ENCODE measurements around the gene OR2A14. TPM values are rescaled to one million over a fixed set of nuclear protein-coding genes. Genes with fewer than 3 reads are reported as not detected.

OR2A14 gene
- total and polyA plus RNA-seq, 8 donors = not detected

GRCh38 chr7:144102041-144102440, 20.9 kb upstream of the OR2A14 start:
- H3K4me1 ChIP-seq = no peaks in the 10 kb centered on the region
- TF ChIP-seq POLR2A (IDR thresholded peaks at IDR 0.05) = no peak
- TF ChIP-seq EP300 (IDR thresholded peaks at IDR 0.05) = no peak
- no peak for TF ChIP-seq POLR2AphosphoS5 (IDR thresholded peaks at IDR 0.05)
- TF ChIP-seq, protein P1, sequence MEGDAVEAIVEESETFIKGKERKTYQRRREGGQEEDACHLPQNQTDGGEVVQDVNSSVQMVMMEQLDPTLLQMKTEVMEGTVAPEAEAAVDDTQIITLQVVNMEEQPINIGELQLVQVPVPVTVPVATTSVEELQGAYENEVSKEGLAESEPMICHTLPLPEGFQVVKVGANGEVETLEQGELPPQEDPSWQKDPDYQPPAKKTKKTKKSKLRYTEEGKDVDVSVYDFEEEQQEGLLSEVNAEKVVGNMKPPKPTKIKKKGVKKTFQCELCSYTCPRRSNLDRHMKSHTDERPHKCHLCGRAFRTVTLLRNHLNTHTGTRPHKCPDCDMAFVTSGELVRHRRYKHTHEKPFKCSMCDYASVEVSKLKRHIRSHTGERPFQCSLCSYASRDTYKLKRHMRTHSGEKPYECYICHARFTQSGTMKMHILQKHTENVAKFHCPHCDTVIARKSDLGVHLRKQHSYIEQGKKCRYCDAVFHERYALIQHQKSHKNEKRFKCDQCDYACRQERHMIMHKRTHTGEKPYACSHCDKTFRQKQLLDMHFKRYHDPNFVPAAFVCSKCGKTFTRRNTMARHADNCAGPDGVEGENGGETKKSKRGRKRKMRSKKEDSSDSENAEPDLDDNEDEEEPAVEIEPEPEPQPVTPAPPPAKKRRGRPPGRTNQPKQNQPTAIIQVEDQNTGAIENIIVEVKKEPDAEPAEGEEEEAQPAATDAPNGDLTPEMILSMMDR (IDR thresholded peaks at IDR 0.05) = no peak

GRCh38 chr7:144105211-144105610, 17.8 kb upstream of the OR2A14 start:
- Histone ChIP-seq H3K27me3 (no peaks in the 10 kb centered on the region), H3K4me1 (no peaks in the 10 kb centered on the region), H3K4me3 (no peak overlapping the region), H3K9me3 (no peaks in the 10 kb centered on the region), H3K27ac (no peak overlapping the region), H3K36me3 (no peaks in the 10 kb centered on the region)
- intact Hi-C loops (cut with DNase I; ENCODE audit: low total_unique reads) = no loop called here
- TF ChIP-seq POLR2A (IDR thresholded peaks at IDR 0.05) (no peak), EP300 (IDR thresholded peaks at IDR 0.05) (no peak), POLR2AphosphoS5 (IDR thresholded peaks at IDR 0.05) (no peak)
- TF ChIP-seq, protein P1 (IDR thresholded peaks at IDR 0.05) = no peak
- DNase-seq = no peak

More at GRCh38 chr7:144102041-144102440, 20.9 kb upstream of the OR2A14 start:
- no peak overlapping the region for H3K27ac ChIP-seq
- no peaks in the 10 kb centered on the region for H3K36me3 ChIP-seq
- H3K9me3 ChIP-seq = no peaks in the 10 kb centered on the region
- no peak for DNase-seq
- no peaks in the 10 kb centered on the region for H3K27me3 ChIP-seq
- intact Hi-C loops (cut with DNase I; ENCODE audit: low total_unique reads) = no loop called here
- no peak overlapping the region for H3K4me3 ChIP-seq

DNA sequence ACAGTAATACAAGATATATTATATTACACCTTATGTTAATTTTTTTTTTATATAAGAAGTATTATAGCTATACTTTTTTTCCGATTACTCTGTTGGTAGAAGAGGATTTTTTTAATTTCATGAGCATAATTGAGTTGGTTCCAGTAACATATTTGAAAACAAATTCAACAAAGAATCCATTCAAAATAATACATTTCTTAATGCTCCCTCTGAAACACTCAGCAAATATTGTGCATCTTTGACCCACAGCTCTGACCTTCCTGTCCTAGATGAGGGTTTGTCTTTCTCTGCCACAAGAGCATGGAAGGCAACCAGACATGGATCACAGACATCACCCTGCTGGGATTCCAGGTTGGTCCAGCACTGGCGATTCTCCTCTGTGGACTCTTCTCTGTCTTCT, 13.7 kb upstream of the OR2A14 start, which contains the start of gene OR2A2:
Gene OR2A2, plus strand, starts transcription at position 301 of the 400 bp plus-strand sequence. Its CDS starts 0 bp downstream, at position 301.
- H3K4me1 ChIP-seq = no peaks in the 10 kb centered on the region
- H3K9me3 ChIP-seq = no peaks in the 10 kb centered on the region
- no peaks in the 10 kb centered on the region for H3K27me3 ChIP-seq
- no peak for DNase-seq
- TF ChIP-seq POLR2A (IDR thresholded peaks at IDR 0.05) = no peak
- TF ChIP-seq EP300 (IDR thresholded peaks at IDR 0.05) = no peak
- TF ChIP-seq, protein P1 (IDR thresholded peaks at IDR 0.05) = no peak
- TF ChIP-seq POLR2AphosphoS5 (IDR thresholded peaks at IDR 0.05) = no peak
- intact Hi-C loops (cut with DNase I; ENCODE audit: low total_unique reads) = no loop called here
- WGBS, 5 donors = 83 to 96% (median 88%) methylated on average over 2 of the region's 2 CpGs
- no peak within 1 kb of the TSS for H3K27ac ChIP-seq
- no peaks in the 10 kb centered on the region for H3K36me3 ChIP-seq
- no peak within 1 kb of the TSS for H3K4me3 ChIP-seq

DNA sequence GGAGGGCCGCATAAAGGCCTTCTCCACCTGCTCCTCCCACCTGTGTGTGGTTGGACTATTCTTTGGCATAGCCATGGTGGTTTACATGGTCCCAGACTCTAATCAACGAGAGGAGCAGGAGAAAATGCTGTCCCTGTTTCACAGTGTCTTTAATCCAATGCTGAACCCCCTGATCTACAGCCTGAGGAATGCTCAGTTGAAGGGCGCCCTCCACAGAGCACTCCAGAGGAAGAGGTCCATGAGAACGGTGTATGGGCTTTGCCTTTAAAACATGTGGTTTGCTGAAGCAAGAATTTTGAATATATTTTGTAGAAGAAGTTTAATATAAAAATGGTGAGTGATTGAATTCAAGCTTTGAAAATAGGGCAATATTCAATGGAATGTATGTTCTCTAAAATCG, 12.7 kb upstream of the OR2A14 start:
- no peak overlapping the region for H3K4me3 ChIP-seq
- H3K27ac ChIP-seq = no peak overlapping the region
- TF ChIP-seq, protein P1 (IDR thresholded peaks at IDR 0.05) = no peak
- TF ChIP-seq POLR2AphosphoS5 (IDR thresholded peaks at IDR 0.05) (no peak), POLR2A (IDR thresholded peaks at IDR 0.05) (no peak), EP300 (IDR thresholded peaks at IDR 0.05) (no peak)
- intact Hi-C loops (cut with DNase I; ENCODE audit: low total_unique reads) = no loop called here
- H3K4me1 ChIP-seq = no peaks in the 10 kb centered on the region
- no peaks in the 10 kb centered on the region for H3K9me3 ChIP-seq
- DNase-seq = no peak
- no peaks in the 10 kb centered on the region for H3K27me3 ChIP-seq
- no peaks in the 10 kb centered on the region for H3K36me3 ChIP-seq
- WGBS, 5 donors = 69 to 82% (median 78%) methylated on average over 5 of the region's 5 CpGs

Data from stomach (tissue), 9 donors.